T1000 (cell line): Measurements from ENCODE around the gene TRABD2A.

ENCODE experiments used
- DNase-seq: peaks from one replicate; lab custom pipeline; 2025; ENCODE audit warnings: mixed read lengths; lab: John Stamatoyannopoulos, UW

Gene TRABD2A

GRCh38 chr2:84817239-84817655 is 63.6 kb downstream of the TRABD2A start:
- no peak for DNase-seq

DNA sequence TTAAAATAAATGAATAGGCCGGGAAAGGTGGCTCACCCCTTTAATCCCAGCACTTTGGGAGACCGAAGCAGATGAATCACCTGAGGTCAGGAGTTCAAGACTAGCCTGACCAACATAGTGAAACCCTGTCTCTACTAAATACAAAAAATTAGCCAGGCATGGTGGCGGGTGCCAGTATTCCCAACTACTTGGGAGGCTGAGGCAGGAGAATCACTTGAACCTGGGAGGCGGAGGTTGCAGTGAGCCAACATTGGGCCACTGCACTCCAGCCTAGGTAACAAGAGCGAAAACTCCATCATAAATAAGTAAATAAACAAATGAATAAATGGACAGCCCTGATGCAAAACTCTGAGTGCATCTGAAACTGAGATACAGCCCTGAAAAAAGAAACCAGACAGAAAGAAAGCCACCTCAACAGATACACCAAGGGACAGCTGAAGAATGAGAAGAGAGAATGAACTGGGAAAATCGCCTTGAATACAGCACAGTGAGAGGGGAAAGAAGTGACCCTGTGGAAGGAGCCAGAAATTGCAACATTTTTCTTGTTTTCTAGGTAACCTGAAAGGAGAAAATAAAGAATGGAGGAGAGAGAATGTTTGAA is 64.4 kb downstream of the TRABD2A start:
- DNase-seq = no peak

- DNase-seq = no peak
These were observed 65.7 kb downstream of the TRABD2A start for GRCh38 chr2:84815146-84815545.

DNA sequence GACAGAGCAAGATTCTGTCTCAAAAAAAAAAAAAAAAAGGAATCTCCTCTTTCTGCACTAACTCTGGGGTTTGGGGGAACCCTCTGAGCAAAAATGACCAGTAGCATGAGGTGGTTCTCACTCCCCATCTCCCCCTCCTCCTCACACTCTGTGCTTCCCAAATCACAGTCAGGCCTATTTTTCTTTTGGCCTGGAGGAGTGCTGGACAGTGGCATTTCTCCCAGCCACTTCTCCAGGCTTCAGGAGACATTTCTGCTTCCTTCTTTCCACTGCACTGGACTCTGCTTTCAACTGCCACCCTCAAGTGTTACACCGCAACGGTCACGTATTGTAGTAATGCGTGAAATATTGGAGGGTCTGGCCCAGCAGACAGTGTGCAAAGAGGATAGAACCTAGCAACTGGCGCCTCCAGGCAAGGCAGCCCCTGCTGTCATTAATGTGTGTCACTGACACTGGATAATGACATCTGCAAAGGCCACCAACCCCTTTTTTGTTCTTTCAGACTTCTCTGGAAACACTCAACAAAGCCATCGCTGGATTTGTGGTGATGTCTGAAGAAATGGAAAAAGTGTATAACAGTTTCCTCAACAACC is 68.9 kb downstream of the TRABD2A start:
- DNase-seq = no peak

DNA sequence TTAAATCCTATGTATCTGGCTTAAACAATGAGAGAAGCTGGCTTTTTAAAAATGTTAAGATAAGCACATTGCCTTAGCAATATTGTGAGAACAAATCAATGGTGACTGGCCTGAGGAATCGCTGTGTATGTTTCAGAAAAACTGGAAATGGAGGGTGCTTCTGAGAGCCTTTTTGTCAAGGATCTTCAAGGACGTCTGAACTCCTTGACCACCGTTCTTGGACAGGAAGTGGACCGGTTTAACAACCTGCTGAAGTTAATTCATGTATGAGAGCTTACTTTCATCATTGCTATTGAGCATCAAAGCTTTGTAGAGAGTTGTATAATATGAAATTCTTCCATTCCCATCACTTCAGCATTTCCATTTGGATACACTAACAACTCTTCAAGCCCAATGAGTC is 72.6 kb downstream of the TRABD2A start:
- DNase-seq = no peak

DNA sequence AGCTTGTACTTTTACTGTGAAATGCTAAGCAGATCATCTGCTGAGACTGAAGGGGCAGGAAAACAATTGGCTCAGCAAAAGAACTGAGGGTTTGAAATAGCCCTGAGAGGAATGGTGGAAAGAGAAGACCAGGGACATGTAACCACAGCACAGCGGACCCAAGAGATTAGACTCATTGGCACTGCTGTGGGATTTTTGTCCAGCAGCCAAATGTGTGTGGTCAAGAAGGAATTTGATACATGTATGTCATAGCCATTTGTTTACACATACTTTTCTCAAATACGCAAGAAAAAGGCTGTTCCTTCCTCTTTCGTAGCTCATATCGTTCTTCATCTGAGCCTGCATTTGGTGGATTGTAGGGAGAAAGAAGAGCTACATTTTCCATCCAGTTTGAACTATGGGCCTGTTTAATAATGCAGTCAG is 73.8 kb downstream of the TRABD2A start:
- DNase-seq = peak; percentile 77

DNA sequence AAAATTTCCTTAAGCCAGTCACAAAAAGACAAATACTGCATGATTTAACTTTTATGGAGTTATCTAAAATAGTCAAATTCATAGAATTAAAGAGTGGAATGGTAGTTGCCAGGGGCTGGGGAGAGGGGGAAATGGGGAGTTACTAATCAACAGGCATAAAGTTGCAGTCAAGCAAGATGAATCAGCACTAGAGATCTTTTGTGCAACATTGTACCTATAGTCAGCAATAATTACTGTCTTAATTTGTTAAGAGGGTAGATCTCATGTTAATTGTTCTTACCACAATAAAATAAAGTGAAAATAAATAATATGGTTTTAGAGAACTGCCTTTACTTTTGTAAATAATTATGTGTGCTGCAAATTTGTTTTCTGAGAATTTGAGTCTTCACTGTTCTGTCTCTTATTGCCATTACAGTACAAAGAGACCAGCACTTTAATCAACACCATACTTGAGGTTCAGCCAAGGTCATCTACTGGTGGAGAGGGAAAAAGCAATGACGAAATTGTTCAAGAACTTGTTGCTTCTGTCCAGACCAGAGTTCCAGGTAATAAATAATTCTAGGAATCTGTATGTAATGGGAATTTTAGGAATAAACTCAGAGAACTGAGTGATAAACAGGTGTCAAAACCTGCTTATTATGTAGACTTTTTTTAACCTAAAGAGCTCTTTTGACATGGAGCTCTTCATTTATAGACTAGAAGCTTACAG is 75.5 kb downstream of the TRABD2A start:
- DNase-seq = no peak

DNA sequence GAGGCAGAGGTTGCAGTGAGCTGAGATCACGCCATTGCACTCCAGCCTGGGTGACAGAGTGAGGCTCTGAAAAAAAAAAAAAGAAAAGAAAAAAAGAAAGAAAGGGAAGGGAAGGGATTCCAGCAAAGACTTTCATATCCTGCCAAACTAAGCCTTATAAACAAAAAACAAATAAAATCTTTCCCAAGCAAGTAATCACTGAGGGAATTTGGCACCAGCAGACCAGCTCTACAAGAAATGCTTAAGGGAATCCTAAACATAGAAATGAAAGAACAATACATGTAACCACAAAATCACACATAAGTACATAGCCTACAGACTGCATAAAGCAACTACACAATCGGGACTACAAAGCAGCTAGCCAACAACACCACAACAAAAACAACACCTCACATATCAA is 79.1 kb downstream of the TRABD2A start:
- DNase-seq = no peak

DNA sequence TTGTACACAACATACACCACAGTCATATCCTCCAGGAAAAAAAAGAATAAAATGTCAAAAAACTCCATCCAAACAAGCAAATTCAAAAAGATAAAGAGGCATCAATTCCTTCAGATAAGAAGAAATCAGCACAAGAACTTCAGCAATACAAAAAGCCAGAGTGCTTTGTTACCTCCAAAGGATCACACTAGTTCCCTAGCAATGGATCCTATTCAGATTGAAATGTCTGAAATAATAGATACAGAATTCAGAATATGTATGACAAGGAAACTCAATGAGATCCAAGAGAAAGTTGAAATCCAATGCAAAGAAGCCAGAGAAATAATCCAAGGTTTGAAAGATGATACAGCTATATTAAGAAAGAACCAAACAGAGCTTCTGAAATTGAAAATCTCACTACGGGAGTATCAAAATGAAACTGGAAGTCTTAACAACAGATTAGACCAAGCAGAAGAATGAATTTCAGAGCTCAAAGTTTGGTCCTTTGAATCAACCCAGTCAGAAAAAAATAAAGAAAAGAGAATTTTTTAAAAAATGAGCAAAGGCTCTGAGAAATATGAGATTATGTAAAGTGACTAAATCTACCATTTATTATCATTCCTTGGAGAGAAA is 80.6 kb downstream of the TRABD2A start:
- no peak for DNase-seq

GRCh38 chr2:84799772-84800171 is 81.1 kb downstream of the TRABD2A start:
- DNase-seq = no peak

- no peak for DNase-seq
These were observed 83.6 kb downstream of the TRABD2A start for GRCh38 chr2:84797271-84797670.

DNA sequence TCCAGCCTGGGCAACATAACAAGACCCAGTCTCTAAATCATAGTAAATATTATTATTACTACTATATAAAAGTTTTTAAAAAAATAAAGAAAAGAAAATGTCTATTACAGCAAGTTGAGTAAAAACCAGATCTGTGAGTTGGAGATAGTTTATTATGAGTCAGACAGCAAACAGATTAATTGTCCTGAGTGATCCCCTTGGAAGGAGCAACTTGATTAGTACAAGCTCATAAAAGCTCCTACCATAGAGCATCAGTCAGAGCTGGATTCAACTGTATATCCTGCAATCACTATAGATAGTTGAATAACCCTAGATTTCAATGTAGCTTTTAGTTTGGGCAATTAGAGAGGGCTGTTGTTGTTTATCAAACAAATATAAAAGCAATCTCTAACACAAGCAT is 84.1 kb downstream of the TRABD2A start:
- no peak for DNase-seq

- DNase-seq = no peak
These were observed 87.2 kb downstream of the TRABD2A start for GRCh38 chr2:84793641-84794040.

DNA sequence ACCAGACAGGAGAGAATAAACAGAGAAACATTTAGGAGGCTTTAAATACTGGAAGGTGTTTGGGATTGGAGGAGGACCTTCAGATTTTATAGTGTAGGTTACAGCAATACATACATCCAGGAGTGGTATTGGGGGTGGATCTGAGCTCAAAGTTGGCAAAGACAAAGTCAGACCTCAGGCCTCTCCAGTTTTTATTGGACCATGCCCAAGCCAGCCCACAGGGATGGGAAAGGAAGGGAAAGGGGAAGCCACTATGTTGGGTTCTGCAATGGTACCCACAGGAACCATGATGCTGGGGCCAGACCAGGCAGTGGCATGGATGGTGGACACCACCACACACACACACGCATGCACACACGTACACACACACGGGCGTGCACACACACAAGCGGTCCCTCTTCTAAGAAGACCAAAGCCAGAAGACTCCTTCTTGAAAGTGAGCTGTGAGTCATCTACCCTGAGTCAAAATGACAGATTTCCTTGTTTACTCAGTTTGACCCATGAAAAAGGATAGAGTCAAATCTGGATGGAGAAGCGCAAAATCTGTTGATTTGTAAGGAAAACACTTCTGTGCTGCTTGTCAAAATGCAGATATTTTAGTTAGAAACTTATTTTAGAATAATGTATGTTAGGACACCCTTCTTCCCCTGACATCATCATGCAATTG is 87.9 kb downstream of the TRABD2A start:
- DNase-seq = no peak

DNA sequence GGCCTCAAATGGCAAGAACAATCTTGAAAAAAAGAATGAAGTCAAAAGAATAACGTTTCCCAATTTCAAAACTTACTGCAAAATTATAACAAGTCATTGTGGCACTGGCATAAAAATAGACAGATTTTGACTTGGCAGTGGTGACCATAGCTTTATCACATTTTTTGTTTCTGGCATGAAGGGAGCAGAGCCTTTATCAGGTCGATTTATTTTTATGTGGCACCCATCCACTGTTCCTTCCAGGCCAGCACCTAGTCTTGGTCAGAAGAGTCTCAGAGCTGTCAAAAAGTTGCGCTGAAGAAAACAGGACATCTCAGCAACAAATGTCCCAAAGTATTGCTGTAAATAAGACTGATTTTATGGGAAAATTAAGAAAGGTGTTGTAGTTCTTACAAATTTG is 92.4 kb downstream of the TRABD2A start:
- DNase-seq = no peak

- DNase-seq = no peak
These were observed 92.9 kb downstream of the TRABD2A start for GRCh38 chr2:84788027-84788426.

GRCh38 chr2:84786601-84787000 is 94.3 kb downstream of the TRABD2A start:
- DNase-seq = no peak

DNA sequence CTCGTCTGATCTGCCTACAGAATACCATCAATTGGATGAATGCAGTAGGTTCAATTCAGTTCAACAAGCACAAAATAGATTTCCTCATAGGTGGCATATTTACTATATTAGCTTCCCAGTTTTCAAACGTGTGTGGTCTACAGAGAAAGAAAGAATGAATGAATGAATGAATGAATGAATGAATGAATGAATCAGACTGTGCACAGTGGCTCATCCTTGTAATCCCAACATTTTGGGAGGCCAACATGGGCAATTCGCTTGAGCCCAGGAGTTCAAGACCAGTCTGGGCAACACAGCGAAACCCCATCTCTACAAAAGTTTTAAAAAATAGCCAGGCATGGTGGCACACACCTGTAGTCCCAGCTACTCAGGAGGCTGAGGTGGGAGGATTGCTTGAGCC is 94.9 kb downstream of the TRABD2A start:
- no peak for DNase-seq

DNA sequence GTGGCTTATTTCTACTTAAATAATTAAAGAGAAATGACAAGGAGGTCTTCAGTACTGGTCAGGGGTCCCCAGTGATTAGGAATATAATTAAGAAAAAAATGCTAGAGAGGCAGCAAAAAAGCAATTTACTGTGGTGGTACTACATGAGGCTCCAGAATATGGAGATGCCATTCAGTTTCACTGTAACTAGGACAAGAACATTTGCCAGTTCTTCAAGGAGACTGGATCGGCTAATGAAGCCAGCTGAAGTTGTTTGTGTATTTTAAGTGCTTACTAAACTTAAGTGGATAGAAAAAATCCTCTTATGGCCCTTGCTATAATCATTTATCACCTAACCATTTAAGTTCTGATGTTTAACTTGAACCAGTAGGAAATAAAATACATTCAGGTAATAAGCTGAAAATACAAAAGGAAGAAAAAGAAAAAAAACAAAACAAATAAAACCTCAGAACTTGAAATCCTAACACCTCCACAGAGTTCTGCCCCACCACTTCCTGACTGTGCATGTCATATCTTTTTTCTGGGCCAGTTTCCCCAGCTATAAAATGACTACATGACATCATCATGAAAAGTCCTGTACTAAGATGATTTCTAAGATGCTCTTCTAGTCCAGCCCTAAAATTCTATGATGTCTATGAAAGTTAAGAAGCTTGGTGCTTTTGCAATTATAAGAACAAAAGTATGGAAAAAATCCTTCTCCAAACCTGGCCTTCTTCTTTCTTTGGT is 98.0 kb downstream of the TRABD2A start:
- no peak for DNase-seq

GRCh38 chr2:84781942-84782716 is 98.8 kb downstream of the TRABD2A start:
- no peak for DNase-seq

DNA sequence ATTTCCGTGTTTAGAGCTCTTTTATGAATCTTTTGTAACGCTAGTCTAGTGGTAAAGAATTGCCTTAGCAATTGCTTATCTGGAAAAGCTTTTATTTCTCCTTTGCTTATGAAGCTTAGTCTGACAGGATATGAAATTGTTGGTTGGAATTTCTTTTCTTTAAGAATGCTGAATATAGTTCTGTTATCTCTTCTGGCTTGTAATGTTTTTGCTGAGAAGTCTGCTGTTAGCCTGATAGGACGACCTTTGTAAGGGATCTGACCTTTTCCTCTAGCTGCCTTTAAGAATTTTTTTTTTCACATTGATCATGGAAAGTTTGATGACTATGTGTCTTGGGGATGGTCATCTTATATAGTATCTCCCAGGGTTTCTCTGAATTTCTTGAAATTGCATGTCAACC is 101.1 kb downstream of the TRABD2A start:
- no peak for DNase-seq
